A549 (cell line): ENCODE results near the gene NKX6-2. TPM values are rescaled to one million over a fixed set of nuclear protein-coding genes. Genes with fewer than 3 reads are reported as not detected.

Experiments
- ATAC-seq, 2 experiments: fragments of 200-7000 bp in 1 of 2; fragments of >200 bp in 1 of 2; cut with Nextera tagmentation in 1 of 2; cut with Tn5 transposase in 1 of 2; 3 replicates each; pipeline versions ENCODE4 v1.8.0 to v1.9.1; 2018 to 2020; ENCODE audit warnings: mild to moderate bottlenecking in 1 of 2, moderate library complexity in 1 of 2
- CTCF ChIA-PET: fragments of 300-600 bp; sonication (Branson Sonifier 250); formaldehyde crosslinking; extraction: SDS; loops from one replicate; lab custom pipeline; 2021; ENCODE audit warnings: antibody characterized with exemption, inconsistent platforms; lab: Yijun Ruan, JAX
- POLR2A ChIA-PET: fragments of 350-600 bp; formaldehyde crosslinking; extraction: SDS; loops from one replicate; lab custom pipeline; 2021; ENCODE audit warnings: antibody characterized with exemption, inconsistent platforms; lab: Yijun Ruan, JAX
- DNase-seq, 2 experiments: peaks; one replicate each; pipeline versions ENCODE4 v3.0.0 to v3.0.0-alpha.2; 2011 to 2016; ENCODE audit warnings: low read depth in 1 of 2, low spot score in 1 of 2
- FAIRE-seq: peaks from 2 replicates; lab custom pipeline; 2011; peaks lifted over from hg19 to GRCh38; lab: Jason Lieb, UNC
- H3K27ac ChIP-seq, 2 experiments: fragments of >200 bp; sonication (Bioruptor Twin); formaldehyde crosslinking; 3 replicates each; pipeline ENCODE4 v1.5.1; 2016 to 2017
- H3K4me1 ChIP-seq: fragments of >200 bp; sonication (Bioruptor Twin); formaldehyde crosslinking; 3 replicates; pipeline ENCODE4 v1.6.1; 2016
- H3K4me2 ChIP-seq: fragments of >200 bp; sonication (Bioruptor Twin); formaldehyde crosslinking; 3 replicates; pipeline ENCODE4 v1.6.1; 2016
- H3K4me3 ChIP-seq: fragments of >200 bp; sonication (Bioruptor Twin); formaldehyde crosslinking; 3 replicates; pipeline ENCODE4 v1.5.1; 2016
- H3K9me3 ChIP-seq: fragments of >200 bp; sonication (Bioruptor Twin); formaldehyde crosslinking; 3 replicates; pipeline ENCODE4 v1.6.1; 2016
- CHD2 ChIP-seq: fragments of 150-350 bp; IDR thresholded peaks from 2 replicates; pipeline ENCODE4 v1.6.1; 2014; ENCODE audit warnings: low read length; ENCODE audit not compliant: partially characterized antibody
- FOSB ChIP-seq: fragments of 250-450 bp; sonication (Bioruptor Pico); IDR thresholded peaks from 2 replicates; pipeline ENCODE4 v1.5.0; 2020; ENCODE audit warnings: mild to moderate bottlenecking, moderate library complexity
- FOSL2 ChIP-seq, 2 experiments: fragments of 450-650 bp in 1 of 2; fragments of >200 bp in 1 of 2; sonication (Bioruptor Twin) in 1 of 2; formaldehyde crosslinking; IDR thresholded peaks; 2 replicates each; pipeline versions ENCODE4 v1.5.0 to v1.6.1; 2016 to 2020; ENCODE audit warnings: mild to moderate bottlenecking in 1 of 2, moderate library complexity in 1 of 2
- FOXS1 ChIP-seq: fragments of 250-450 bp; sonication (Bioruptor Pico); IDR thresholded peaks from 2 replicates; pipeline ENCODE4 v1.5.0; 2020; ENCODE audit warnings: mild to moderate bottlenecking, moderate library complexity
- GATA3 ChIP-seq: IDR thresholded peaks from 2 replicates; pipeline ENCODE4 v1.6.1; 2012; ENCODE audit warnings: borderline replicate concordance
- HEYL ChIP-seq: fragments of 250-450 bp; sonication (Bioruptor Pico); IDR thresholded peaks from 2 replicates; pipeline ENCODE4 v1.8.0; 2021; ENCODE audit warnings: mild to moderate bottlenecking, moderate library complexity
- HOXB5 ChIP-seq: fragments of 250-450 bp; sonication (Bioruptor Pico); IDR thresholded peaks from 2 replicates; pipeline ENCODE4 v1.5.0; 2020; ENCODE audit warnings: mild to moderate bottlenecking, moderate library complexity
- JUN ChIP-seq, 2 experiments: fragments of >200 bp; sonication (Bioruptor Twin); formaldehyde crosslinking; IDR thresholded peaks; 2 replicates in 1 of 2; 3 replicates in 1 of 2; pipeline ENCODE4 v1.6.1; 2016 to 2017
- JUNB ChIP-seq: fragments of >200 bp; sonication (Bioruptor Twin); formaldehyde crosslinking; IDR thresholded peaks from 2 replicates; pipeline ENCODE4 v1.6.1; 2016
- MAFK ChIP-seq: fragments of 450-650 bp; IDR thresholded peaks from 2 replicates; pipeline ENCODE4 v1.6.1; 2014; ENCODE audit not compliant: partially characterized antibody
- MAZ ChIP-seq: fragments of 150-350 bp; IDR thresholded peaks from 2 replicates; pipeline ENCODE4 v1.6.1; 2014; ENCODE audit warnings: antibody characterized with exemption, low read depth, low read length, borderline replicate concordance
- NPAS2 ChIP-seq: fragments of 250-450 bp; sonication (Bioruptor Pico); IDR thresholded peaks from 2 replicates; pipeline ENCODE4 v1.8.0; 2022; ENCODE audit warnings: mild to moderate bottlenecking, moderate library complexity, borderline replicate concordance
- NR3C1 ChIP-seq: fragments of >200 bp; sonication (Bioruptor Twin); formaldehyde crosslinking; IDR thresholded peaks from 3 replicates; pipeline ENCODE4 v1.6.1; 2017
- POLR2AphosphoS2 ChIP-seq: conservative IDR thresholded peaks from 2 replicates; pipeline ENCODE4 v1.6.1; 2012; ENCODE audit warnings: low read length, improper control_type of control experiment, inconsistent platforms
- RCOR1 ChIP-seq: fragments of 150-350 bp; IDR thresholded peaks from 2 replicates; pipeline ENCODE4 v1.6.1; 2014; ENCODE audit warnings: antibody characterized with exemption, low read length, low read depth
- RFX5 ChIP-seq: fragments of 450-650 bp; IDR thresholded peaks from 2 replicates; pipeline ENCODE4 v1.7.1; 2014; ENCODE audit warnings: antibody characterized with exemption, mild to moderate bottlenecking, moderate library complexity
- SMC3 ChIP-seq: fragments of >200 bp; sonication (Bioruptor Twin); formaldehyde crosslinking; IDR thresholded peaks from 3 replicates; pipeline ENCODE4 v1.6.1; 2018; ENCODE audit warnings: inconsistent platforms
- SREBF2 ChIP-seq: fragments of 450-650 bp; IDR thresholded peaks from 2 replicates; pipeline ENCODE4 v1.6.1; 2014; ENCODE audit warnings: mild to moderate bottlenecking, moderate library complexity
- ZNF302 ChIP-seq: fragments of 250-450 bp; sonication (Bioruptor Pico); IDR thresholded peaks from 2 replicates; pipeline ENCODE4 v1.9.0; 2021; ENCODE audit warnings: inconsistent platforms, mild to moderate bottlenecking, moderate library complexity
- WGBS: methylation state at CpG from one replicate; pipeline ENCODE4 v1.1.6; 2017; ENCODE audit errors: missing lambda C conversion rate; 5-methylcytosine and 5-hydroxymethylcytosine counted together
- polyA plus RNA-seq, 4 experiments: library from polyadenylated mRNA; depleted of rRNA in 3 of 4; stranded (reverse); fragments of >200 nt; fragmentation: RNase III in 1 of 4; extraction: RNeasy Plus Mini Kit Qiagen cat#74134 plus additional on column Dnase treatment in 1 of 4; gene quantifications; 2 replicates in 3 of 4; 3 replicates in 1 of 4; pipeline ENCODE4 v1.2.3, GENCODE V29; 2011 to 2017
- TF ChIP-seq, protein P1 (sequence below): fragments of >200 bp; sonication (Bioruptor Twin); formaldehyde crosslinking; IDR thresholded peaks from 2 replicates; pipeline ENCODE4 v1.6.1; 2016
- TF ChIP-seq, protein P2 (sequence below): fragments of >200 bp; sonication (Bioruptor Twin); formaldehyde crosslinking; IDR thresholded peaks from 3 replicates; pipeline ENCODE4 v1.6.1; 2016
- TF ChIP-seq, protein P3 (sequence below): fragments of >200 bp; sonication (Bioruptor Twin); formaldehyde crosslinking; IDR thresholded peaks from 3 replicates; pipeline ENCODE4 v1.5.1; 2016
- TF ChIP-seq, protein P4 (sequence below): IDR thresholded peaks from 2 replicates; pipeline ENCODE4 v1.6.1; 2012

NKX6-2 gene
- polyA plus RNA-seq, 2 of the 4 experiments (the other 2 are of a cell fraction), result not detected

DNA sequence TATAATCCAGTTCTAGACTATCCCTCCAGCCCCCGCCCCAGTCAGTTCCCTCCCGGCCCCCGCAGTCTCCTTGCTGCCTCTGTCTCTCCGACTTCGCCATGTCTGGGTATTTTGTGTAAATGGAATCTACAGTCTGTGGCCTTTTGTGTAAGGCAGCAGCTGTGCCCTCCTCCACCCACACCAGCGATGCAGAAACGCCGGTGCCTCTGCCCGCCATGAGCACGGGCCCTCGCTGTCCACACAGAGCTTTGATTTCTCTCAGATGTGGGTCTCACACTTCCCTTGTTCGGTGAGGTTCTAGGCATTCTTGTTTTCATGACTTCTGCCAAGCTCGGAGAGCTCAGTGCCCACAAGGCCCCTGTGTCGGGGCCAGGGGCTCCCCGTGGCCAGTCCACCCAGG, 37.8 kb downstream of the NKX6-2 start:
- POLR2A ChIA-PET, result no interaction called here
- H3K9me3 ChIP-seq, result no peaks in the 10 kb centered on the region
- 94% methylated on average over 14 of the region's 15 CpGs for WGBS
- no peak for ATAC-seq
- DNase-seq, result no peak
- FAIRE-seq, result no peak
- H3K4me2 ChIP-seq, result no peak overlapping the region
- H3K4me1 ChIP-seq, result no peaks in the 10 kb centered on the region
- H3K27ac ChIP-seq, result no peak overlapping the region
- TF ChIP-seq HOXB5 (no peak), NPAS2 (CRISPR knock-in tag) (no peak), POLR2AphosphoS2 (no peak), GATA3 (no peak), MAFK (no peak), JUN (IDR thresholded peaks at IDR 0.05) (no peak), RFX5 (no peak)
- TF ChIP-seq, protein P1, sequence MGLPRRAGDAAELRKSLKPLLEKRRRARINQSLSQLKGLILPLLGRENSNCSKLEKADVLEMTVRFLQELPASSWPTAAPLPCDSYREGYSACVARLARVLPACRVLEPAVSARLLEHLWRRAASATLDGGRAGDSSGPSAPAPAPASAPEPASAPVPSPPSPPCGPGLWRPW, result no peak
- CTCF ChIA-PET, result no interaction called here
- H3K4me3 ChIP-seq, result no peak overlapping the region

DNA sequence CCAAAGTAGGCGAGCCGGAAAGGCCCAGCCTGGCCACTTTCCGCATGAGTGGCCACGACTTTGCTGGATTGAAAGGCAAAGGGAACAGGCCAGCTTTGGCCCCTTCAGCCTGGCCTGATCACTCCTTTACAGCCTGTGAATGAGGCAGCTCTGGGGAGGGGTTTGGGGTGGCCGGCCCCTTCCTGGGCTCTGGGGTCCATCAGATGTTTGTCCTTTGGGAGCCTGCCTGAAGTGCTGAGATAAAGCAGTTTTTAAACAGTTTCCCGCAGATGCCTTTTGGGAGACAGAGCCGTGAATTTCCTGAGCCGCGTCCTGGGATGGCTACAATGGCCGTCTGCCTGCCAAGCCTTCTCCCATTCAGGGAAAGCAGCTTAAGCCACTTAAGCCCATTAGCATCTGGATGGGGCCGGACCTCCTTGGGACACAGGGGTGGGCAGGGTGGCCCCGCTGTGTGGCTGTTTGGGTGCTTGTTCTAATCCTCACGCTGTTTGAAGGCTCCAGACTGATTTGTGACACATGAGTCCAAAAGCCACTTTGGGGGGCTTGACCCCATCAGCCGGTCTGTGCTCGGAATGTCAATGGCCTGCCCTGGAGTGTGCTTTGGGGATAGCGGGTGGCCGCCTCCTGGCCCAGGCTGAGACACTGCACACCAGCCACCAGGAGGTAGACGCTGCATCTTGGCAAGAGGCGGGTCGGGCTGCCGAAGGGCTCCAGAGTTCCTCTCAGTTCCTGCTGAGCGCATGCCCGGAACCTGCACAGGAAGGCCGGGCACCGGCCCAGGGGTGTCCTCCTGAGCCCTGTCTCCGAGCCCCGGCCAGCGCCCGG, 38.9 kb downstream of the NKX6-2 start:
- ChIA-PET CTCF (no interaction called here), POLR2A (no interaction called here)
- FAIRE-seq (no peak), DNase-seq (no peak), ATAC-seq (peak in 1 of 2 experiments; percentile 27; a peak in 1 of 6 replicates)
- WGBS, result 90% methylated on average over 29 of the region's 29 CpGs
- H3K9me3 ChIP-seq, result no peaks in the 10 kb centered on the region
- TF ChIP-seq FOSL2 (IDR thresholded peaks at IDR 0.05) (no peak), FOSL2 (CRISPR knock-in tag; IDR thresholded peaks at IDR 0.05) (no peak), HOXB5 (no peak), ZNF302 (no peak), CHD2 (no peak), SMC3 (no peak)
- TF ChIP-seq, protein P2, sequence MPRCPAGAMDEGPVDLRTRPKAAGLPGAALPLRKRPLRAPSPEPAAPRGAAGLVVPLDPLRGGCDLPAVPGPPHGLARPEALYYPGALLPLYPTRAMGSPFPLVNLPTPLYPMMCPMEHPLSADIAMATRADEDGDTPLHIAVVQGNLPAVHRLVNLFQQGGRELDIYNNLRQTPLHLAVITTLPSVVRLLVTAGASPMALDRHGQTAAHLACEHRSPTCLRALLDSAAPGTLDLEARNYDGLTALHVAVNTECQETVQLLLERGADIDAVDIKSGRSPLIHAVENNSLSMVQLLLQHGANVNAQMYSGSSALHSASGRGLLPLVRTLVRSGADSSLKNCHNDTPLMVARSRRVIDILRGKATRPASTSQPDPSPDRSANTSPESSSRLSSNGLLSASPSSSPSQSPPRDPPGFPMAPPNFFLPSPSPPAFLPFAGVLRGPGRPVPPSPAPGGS, result no peak
- TF ChIP-seq, protein P3, sequence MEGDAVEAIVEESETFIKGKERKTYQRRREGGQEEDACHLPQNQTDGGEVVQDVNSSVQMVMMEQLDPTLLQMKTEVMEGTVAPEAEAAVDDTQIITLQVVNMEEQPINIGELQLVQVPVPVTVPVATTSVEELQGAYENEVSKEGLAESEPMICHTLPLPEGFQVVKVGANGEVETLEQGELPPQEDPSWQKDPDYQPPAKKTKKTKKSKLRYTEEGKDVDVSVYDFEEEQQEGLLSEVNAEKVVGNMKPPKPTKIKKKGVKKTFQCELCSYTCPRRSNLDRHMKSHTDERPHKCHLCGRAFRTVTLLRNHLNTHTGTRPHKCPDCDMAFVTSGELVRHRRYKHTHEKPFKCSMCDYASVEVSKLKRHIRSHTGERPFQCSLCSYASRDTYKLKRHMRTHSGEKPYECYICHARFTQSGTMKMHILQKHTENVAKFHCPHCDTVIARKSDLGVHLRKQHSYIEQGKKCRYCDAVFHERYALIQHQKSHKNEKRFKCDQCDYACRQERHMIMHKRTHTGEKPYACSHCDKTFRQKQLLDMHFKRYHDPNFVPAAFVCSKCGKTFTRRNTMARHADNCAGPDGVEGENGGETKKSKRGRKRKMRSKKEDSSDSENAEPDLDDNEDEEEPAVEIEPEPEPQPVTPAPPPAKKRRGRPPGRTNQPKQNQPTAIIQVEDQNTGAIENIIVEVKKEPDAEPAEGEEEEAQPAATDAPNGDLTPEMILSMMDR, result no peak
- no peak overlapping the region for H3K4me3 ChIP-seq
- no peaks in the 10 kb centered on the region for H3K4me1 ChIP-seq
- no peak overlapping the region for H3K27ac ChIP-seq
- H3K4me2 ChIP-seq, result no peak overlapping the region

DNA sequence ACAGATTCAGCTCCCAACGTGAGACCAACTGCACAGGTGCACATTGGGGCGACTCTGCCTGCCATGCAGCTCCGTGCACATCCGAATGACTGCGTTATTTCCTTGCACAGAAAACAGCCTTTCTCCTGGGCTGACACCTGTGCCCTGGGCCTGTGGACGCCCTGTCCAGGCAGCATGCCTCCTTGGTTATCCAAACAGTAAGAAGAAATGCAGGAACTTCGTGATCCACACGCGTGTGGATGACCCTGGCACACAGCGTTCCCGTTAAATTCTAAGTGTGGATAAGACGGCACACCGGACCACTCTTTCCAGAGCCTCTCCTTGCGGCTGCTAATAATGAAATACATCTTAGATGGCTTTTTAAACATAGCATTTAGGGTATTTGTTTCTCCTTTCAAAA, 39.6 kb downstream of the NKX6-2 start:
- no peak for FAIRE-seq
- no peaks in the 10 kb centered on the region for H3K4me1 ChIP-seq
- POLR2A ChIA-PET, result no interaction called here
- ATAC-seq, result no peak
- H3K4me3 ChIP-seq, result no peak overlapping the region
- no peak for DNase-seq
- CTCF ChIA-PET, result no interaction called here
- H3K9me3 ChIP-seq, result no peaks in the 10 kb centered on the region
- WGBS, result 86% methylated on average over 14 of the region's 14 CpGs
- TF ChIP-seq, protein P2, result no peak
- TF ChIP-seq SREBF2 (no peak), POLR2AphosphoS2 (no peak), SMC3 (no peak), JUNB (no peak), HEYL (CRISPR knock-in tag) (no peak), FOXS1 (no peak), MAZ (no peak), RCOR1 (no peak), FOSB (CRISPR knock-in tag) (no peak), NR3C1 (no peak)
- TF ChIP-seq, protein P4, sequence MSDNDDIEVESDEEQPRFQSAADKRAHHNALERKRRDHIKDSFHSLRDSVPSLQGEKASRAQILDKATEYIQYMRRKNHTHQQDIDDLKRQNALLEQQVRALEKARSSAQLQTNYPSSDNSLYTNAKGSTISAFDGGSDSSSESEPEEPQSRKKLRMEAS, result no peak
- TF ChIP-seq, protein P3, result no peak
- TF ChIP-seq, protein P1, result no peak
- TF ChIP-seq, all 56 proteins: peak for 0
- no peak overlapping the region for H3K4me2 ChIP-seq
- no peak overlapping the region for H3K27ac ChIP-seq
